Prostate gland (tissue), 2 donors: ENCODE measurements around the gene FKBP3.

Experiments
- POLR2AphosphoS5 ChIP-seq: sonication (generic); formaldehyde crosslinking; IDR thresholded peaks from one replicate; pipeline ENCODE4 v1.6.1; 2017; ENCODE audit warnings: antibody characterized with exemption
- TF ChIP-seq, protein P1 (sequence below), 4 experiments: fragments of 200-600 bp in 2 of 4; fragments of 450-650 bp in 2 of 4; sonication (generic) in 2 of 4; IDR thresholded peaks; 1 replicate in 3 of 4; 2 replicates in 1 of 4; pipeline ENCODE4 v1.5.1; 2016 to 2019; ENCODE audit warnings: antibody characterized with exemption in 4 of 4, mild to moderate bottlenecking in 2 of 4, moderate library complexity in 2 of 4

DNA sequence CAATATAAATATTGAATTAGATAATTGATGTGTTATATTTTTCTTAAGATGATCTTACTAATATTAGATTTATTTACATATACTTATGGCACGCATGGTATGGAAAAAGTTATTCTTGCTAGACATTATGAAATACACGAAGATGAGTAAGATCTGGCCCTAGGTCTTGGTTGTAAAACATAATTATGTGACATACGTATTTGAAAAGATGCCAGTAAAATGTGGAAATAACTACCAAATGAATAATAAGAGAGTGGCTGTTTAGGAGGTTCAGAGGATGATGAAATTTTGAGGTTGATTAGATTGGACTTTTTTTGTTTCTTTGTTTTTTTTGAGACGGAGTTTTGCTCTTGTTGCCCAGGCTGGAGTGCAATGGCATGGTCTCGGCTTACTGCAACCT is 42.8 kb upstream of the FKBP3 start:
- TF ChIP-seq, protein P1, sequence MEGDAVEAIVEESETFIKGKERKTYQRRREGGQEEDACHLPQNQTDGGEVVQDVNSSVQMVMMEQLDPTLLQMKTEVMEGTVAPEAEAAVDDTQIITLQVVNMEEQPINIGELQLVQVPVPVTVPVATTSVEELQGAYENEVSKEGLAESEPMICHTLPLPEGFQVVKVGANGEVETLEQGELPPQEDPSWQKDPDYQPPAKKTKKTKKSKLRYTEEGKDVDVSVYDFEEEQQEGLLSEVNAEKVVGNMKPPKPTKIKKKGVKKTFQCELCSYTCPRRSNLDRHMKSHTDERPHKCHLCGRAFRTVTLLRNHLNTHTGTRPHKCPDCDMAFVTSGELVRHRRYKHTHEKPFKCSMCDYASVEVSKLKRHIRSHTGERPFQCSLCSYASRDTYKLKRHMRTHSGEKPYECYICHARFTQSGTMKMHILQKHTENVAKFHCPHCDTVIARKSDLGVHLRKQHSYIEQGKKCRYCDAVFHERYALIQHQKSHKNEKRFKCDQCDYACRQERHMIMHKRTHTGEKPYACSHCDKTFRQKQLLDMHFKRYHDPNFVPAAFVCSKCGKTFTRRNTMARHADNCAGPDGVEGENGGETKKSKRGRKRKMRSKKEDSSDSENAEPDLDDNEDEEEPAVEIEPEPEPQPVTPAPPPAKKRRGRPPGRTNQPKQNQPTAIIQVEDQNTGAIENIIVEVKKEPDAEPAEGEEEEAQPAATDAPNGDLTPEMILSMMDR (IDR thresholded peaks at IDR 0.05) = no peak
- TF ChIP-seq POLR2AphosphoS5 = no peak
